SH-SY5Y (cell line): ENCODE data around the gene POGLUT2.

Experiments used
- GATA2 ChIP-seq: IDR thresholded peaks from 2 replicates; pipeline ENCODE4 v1.6.1; 2011; ENCODE audit warnings: mild to moderate bottlenecking, low read depth, low read length
- GATA3 ChIP-seq: IDR thresholded peaks from 2 replicates; pipeline ENCODE4 v1.6.1; 2011; ENCODE audit warnings: low read depth, mild to moderate bottlenecking, low read length, moderate library complexity

- no peak for TF ChIP-seq GATA2
- no peak for TF ChIP-seq GATA3
Observed at GRCh38 chr13:102830646-102831045, 31.9 kb upstream of the POGLUT2 start.
